ENCODE results near the gene IQGAP2.
"Not testable (repeated sequence)": the region's sequence is repeated elsewhere in the genome, so short reads cannot be mapped to it uniquely, and the experiment has no call there.

Gene IQGAP2

GRCh38 chr5:76504901-76505564, 101.9 kb downstream of the IQGAP2 start:
- no peak for DNase-seq (ENCODE audit: low spot score)

- no peak for DNase-seq (ENCODE audit: low spot score)
Observed at GRCh38 chr5:76513476-76513875, 110.4 kb downstream of the IQGAP2 start.

- no peak for DNase-seq (ENCODE audit: low spot score)
Observed at GRCh38 chr5:76514292-76514691, 111.2 kb downstream of the IQGAP2 start.

DNA sequence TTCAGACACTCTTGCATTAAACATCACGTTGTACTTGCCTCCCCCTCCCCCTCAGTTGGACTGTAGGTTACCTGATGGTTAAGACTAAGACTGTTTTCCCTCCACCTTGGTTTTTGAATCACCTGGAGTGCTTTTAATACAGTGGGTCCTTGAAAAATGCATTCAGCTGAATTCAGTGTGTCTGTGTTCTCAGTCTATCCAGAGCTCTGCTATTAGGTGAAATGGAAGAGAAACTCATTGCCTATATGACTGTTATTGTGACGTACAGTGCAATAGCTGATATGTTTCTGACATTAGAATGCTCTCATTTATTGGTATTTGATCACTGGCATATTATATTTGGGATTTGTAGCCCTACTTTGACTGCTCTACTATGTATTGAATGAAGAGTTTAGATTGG, 111.6 kb downstream of the IQGAP2 start:
- DNase-seq (ENCODE audit: low spot score) = no peak

DNA sequence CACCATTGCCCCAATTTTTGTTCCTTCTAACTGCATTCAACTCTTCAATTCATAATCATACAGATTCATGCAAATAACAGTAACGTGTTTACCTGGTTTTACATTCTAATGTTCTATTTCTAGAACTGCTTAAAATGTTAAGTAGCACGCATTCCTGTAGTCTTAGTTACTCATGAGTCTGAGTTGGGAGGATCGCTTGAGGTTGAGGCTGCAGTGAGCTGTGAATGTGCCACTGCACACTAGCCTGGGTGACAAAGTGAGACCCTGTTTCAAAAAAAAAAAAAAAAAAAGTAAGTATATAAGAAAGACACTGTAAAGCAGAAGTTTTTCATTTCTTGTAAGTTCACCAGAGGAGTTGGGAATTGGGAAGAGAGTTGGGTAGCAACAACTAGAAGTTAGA, 114.2 kb downstream of the IQGAP2 start:
- no peak for DNase-seq (ENCODE audit: low spot score)

DNA sequence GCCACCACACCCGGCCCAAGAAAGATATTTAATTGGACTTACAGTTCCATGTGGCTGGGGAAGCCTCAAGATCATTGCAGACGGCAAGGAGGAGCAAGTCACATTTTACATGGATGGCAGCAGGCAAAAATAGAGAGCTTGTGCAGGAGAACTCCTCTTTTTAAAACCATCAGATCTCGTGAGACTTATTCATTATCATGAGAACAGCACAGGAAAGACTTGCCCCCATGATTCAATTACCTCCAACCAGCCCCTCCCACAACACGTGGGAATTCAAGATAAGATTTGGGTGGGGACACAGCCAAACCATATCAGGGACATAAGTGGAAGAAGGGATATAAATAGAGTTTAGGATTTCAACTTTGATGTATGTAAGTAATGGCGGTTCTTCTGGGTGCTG, 115.2 kb downstream of the IQGAP2 start:
- not testable (repeated sequence) for DNase-seq (ENCODE audit: low spot score)

GRCh38 chr5:76521240-76521758, 118.2 kb downstream of the IQGAP2 start:
- no peak for DNase-seq (ENCODE audit: low spot score)

GRCh38 chr5:76522103-76522935, 119.2 kb downstream of the IQGAP2 start:
- DNase-seq (ENCODE audit: low spot score) = no peak

DNA sequence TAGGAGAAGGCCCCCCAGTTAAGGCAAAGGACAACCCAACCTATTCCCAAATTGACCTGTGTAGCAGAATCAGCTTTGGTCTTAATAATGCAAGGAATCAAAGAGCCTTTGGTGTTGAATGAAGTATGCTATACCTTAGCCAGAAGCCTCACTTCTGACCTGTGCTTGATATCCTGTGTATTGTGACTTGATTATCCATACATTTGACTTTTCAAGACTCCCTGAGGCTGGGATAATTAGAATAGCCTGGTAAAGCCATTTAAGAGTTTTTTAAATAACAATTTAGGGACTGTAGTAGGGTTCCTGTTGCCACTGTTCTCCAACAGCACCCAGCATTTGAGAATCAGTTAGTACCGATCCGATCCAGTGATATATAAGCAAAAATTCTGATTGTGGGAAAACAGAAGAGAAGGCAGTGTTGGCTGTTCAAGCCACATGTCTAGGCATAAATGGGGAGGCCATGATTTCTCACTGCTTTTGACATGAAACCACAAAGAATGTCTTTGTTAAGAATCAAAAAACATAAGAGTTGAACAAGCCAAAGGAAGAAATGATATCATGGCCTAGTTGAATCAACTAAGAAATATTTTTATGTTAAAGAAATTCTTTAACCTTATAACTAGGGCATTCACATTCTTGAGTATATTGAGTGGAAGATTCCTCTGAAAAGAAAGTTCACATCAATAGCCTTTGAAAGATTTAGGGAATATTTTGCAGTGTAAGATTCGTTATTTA, 121.2 kb downstream of the IQGAP2 start:
- no peak for DNase-seq (ENCODE audit: low spot score)

- no peak for DNase-seq (ENCODE audit: low spot score)
Observed at GRCh38 chr5:76524868-76525267, 121.8 kb downstream of the IQGAP2 start.

DNA sequence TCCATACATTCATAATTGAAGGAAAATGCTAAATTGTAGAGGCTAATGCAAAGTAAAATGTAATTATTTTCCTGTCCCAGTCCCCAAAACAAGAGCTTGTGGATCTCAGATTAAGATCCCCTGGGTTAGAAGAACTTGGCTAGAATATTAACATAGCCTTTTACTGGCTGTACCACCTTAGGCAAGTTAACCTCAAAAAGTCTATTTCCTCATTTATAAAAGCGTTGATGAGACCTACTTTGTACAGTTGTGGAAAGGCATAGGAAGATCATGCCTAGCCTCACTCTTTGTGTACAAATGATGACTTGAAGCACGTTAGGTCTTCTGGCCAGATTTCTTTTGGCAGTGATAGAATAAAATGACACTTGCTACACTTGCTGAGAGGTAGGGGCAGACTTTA, 122.9 kb downstream of the IQGAP2 start:
- no peak for DNase-seq (ENCODE audit: low spot score)

DNA sequence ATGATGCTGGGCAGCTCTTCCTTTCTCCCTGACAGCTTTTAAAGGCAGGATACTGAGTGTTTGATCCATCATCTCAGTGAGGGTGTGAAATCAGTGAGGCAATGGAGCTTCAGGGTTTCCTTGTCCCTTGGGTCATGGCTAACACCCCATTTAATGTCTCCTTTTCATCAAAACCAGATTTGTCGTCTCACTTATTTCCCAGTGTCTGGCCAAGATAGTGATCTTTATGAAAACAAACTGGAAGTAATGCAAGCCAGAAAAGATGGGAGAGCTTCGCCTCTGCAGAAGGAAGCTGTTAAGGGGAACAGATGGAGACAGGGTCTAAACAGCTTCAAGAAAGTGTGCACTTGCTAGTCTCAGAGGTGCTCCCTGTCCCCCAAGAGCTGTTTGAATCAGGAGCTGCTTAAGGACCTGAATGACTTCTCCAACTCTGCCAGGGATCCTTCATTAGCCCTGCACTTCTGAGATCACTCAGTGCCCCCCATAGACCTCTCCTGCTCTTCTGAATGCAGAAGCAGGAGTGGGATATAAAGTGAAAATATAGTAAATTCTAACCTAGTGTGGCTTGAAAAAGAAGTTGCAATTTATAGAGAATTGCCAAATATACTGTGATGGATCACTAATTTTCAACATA, 124.0 kb downstream of the IQGAP2 start:
- DNase-seq (ENCODE audit: low spot score) = no peak

DNA sequence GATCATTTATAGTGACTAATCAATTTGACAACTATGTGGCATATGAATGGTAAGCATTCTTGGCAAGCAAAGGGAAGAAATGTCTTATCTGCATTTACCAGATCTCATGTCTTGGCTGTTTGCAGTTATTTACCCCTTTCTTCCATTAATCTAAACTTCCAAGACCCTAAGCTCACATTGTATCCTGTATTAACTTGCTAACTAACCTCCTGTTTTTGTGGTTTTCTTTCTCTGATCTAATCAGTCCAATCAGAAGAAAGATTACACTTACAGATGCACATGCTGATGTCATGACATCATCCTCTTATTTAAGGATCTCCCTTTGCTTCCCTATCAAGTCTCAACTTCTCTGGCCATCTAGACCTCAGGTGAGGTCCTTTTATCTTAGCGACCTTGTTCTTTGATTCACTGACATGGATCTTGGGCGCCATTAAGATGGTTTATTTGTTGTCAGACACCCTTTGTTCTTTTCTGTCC, 124.6 kb downstream of the IQGAP2 start:
- DNase-seq (ENCODE audit: low spot score) = no peak

- DNase-seq (ENCODE audit: low spot score) = no peak
Observed at GRCh38 chr5:76528547-76529331, 125.7 kb downstream of the IQGAP2 start.

- no peak for DNase-seq (ENCODE audit: low spot score)
Observed at GRCh38 chr5:76529464-76530344, 126.6 kb downstream of the IQGAP2 start.

- no peak for DNase-seq (ENCODE audit: low spot score)
Observed at GRCh38 chr5:76532052-76532451, 129.0 kb downstream of the IQGAP2 start.

- no peak for DNase-seq (ENCODE audit: low spot score)
Observed at GRCh38 chr5:76532973-76533372, 129.9 kb downstream of the IQGAP2 start.

GRCh38 chr5:76535577-76535976, 132.5 kb downstream of the IQGAP2 start:
- DNase-seq (ENCODE audit: low spot score) = no peak

GRCh38 chr5:76537073-76537543, 134.0 kb downstream of the IQGAP2 start:
- no peak for DNase-seq (ENCODE audit: low spot score)

DNA sequence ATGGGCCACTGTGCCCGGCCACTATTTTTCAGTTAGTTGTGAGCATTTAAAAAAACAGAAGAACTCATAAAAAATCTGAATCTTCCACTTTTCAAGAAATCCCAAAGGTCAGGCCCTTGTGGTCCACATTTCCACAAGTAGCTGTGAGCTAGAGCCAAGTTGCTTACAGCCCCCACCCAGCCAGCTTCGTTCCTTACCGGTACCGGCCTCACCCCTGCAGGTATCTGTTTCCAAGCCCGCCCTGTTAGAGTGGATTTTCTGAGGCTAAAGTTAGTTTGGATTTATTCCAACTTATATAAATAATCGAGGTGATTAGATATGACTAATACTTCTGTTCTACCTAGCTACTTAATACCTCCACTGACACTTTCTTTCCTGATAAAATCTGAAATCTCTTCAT, 139.2 kb downstream of the IQGAP2 start:
- no peak for DNase-seq (ENCODE audit: low spot score)

Data from left forelimb (tissue), 1 donor.